ENCODE results near the gene PLCB1. TPM values are rescaled to one million over a fixed set of nuclear protein-coding genes. Genes with fewer than 3 reads are reported as not detected.
"Not testable (repeated sequence)": the region's sequence is repeated elsewhere in the genome, so short reads cannot be mapped to it uniquely, and the experiment has no call there.

PLCB1 gene
- total and polyA plus RNA-seq, 7 experiments from 2014 or later = 0.56 to 17.6 (median 2.3) TPM

- no peaks in the 10 kb centered on the region for H3K4me1 ChIP-seq (ENCODE audit: control insufficient read depth in 2 of 2, insufficient read depth in 2 of 2, low read length in 2 of 2)
- POLR2A ChIA-PET = no interaction called here
- H3K36me3 Mint-ChIP-seq = no peaks in the 10 kb centered on the region
- H3K4me1 Mint-ChIP-seq = peaks cover 0 to 1% (median 0%) of the 10 kb centered on the region in 7 donors
- no peak for ATAC-seq
- peaks cover 0 to 3% (median 0%) of the 10 kb centered on the region in 11 donors for H3K9me3 Mint-ChIP-seq
- DNase-seq = no peak
- no peaks in the 10 kb centered on the region for H3K27me3 Mint-ChIP-seq
- H3K27ac ChIP-seq (ENCODE audit: low read depth, low read length) = no peak overlapping the region
- H3K4me3 ChIP-seq (ENCODE audit: low read length) = no peak overlapping the region
- no peak overlapping the region for H3K4me3 Mint-ChIP-seq
- H3K36me3 ChIP-seq (ENCODE audit: control insufficient read depth in 2 of 3, insufficient read depth in 3 of 3, low read length in 3 of 3) = no peaks in the 10 kb centered on the region
- H3K27ac Mint-ChIP-seq = no peak overlapping the region
- intact Hi-C loops (cut with micrococcal nuclease) = no loop called here
- CTCF ChIA-PET = interaction anchor here (1.2 kb wide), 1 partner anchor 11 kb away, joined by 3 read pairs; no protein-coding TSS in a partner anchor
- H3K27me3 ChIP-seq (ENCODE audit: control insufficient read depth in 2 of 2, insufficient read depth in 2 of 2, low read length in 2 of 2) = no peaks in the 10 kb centered on the region
- no peaks in the 10 kb centered on the region for H3K9me3 ChIP-seq (ENCODE audit: control insufficient read depth in 2 of 3, low read length in 3 of 3)
Observed at GRCh38 chr20:8842525-8842924, 710.5 kb downstream of the PLCB1 start.

- Histone ChIP-seq H3K27ac (ENCODE audit: low read depth, low read length) (no peak overlapping the region), H3K4me1 (ENCODE audit: control insufficient read depth in 2 of 2, insufficient read depth in 2 of 2, low read length in 2 of 2) (no peaks in the 10 kb centered on the region), H3K4me3 (ENCODE audit: low read length) (no peak overlapping the region), H3K36me3 (ENCODE audit: control insufficient read depth in 2 of 3, insufficient read depth in 3 of 3, low read length in 3 of 3) (no peaks in the 10 kb centered on the region), H3K27me3 (ENCODE audit: control insufficient read depth in 2 of 2, insufficient read depth in 2 of 2, low read length in 2 of 2) (no peaks in the 10 kb centered on the region), H3K9me3 (ENCODE audit: control insufficient read depth in 2 of 3, low read length in 3 of 3) (no peaks in the 10 kb centered on the region)
- no peak for DNase-seq
- CTCF ChIA-PET = no interaction called here
- POLR2A ChIA-PET = no interaction called here
- intact Hi-C loops (cut with micrococcal nuclease) = no loop called here
- Mint-ChIP-seq H3K27me3 (no peaks in the 10 kb centered on the region), H3K27ac (no peak overlapping the region), H3K36me3 (no peaks in the 10 kb centered on the region), H3K4me3 (no peak overlapping the region), H3K4me1 (peaks cover 0 to 1% (median 0%) of the 10 kb centered on the region in 7 donors), H3K9me3 (peaks cover 0 to 3% (median 0%) of the 10 kb centered on the region in 11 donors)
- no peak for ATAC-seq
Observed at GRCh38 chr20:8844179-8844578, 712.1 kb downstream of the PLCB1 start.

- H3K36me3 Mint-ChIP-seq = no peaks in the 10 kb centered on the region
- H3K4me3 Mint-ChIP-seq = no peak overlapping the region
- Histone ChIP-seq H3K27ac (ENCODE audit: low read depth, low read length) (no peak overlapping the region), H3K27me3 (ENCODE audit: control insufficient read depth in 2 of 2, insufficient read depth in 2 of 2, low read length in 2 of 2) (no peaks in the 10 kb centered on the region), H3K4me1 (ENCODE audit: control insufficient read depth in 2 of 2, insufficient read depth in 2 of 2, low read length in 2 of 2) (no peaks in the 10 kb centered on the region), H3K9me3 (ENCODE audit: control insufficient read depth in 2 of 3, low read length in 3 of 3) (no peaks in the 10 kb centered on the region), H3K36me3 (ENCODE audit: control insufficient read depth in 2 of 3, insufficient read depth in 3 of 3, low read length in 3 of 3) (no peaks in the 10 kb centered on the region), H3K4me3 (ENCODE audit: low read length) (no peak overlapping the region)
- CTCF ChIA-PET = no interaction called here
- peaks cover 0 to 3% (median 0%) of the 10 kb centered on the region in 11 donors for H3K9me3 Mint-ChIP-seq
- H3K27ac Mint-ChIP-seq = no peak overlapping the region
- intact Hi-C loops (cut with micrococcal nuclease) = no loop called here
- H3K27me3 Mint-ChIP-seq = no peaks in the 10 kb centered on the region
- DNase-seq (no peak), ATAC-seq (no peak)
- POLR2A ChIA-PET = no interaction called here
- no peaks in the 10 kb centered on the region for H3K4me1 Mint-ChIP-seq
Observed at GRCh38 chr20:8849990-8850389, 717.9 kb downstream of the PLCB1 start.

GRCh38 chr20:8851446-8851845, 719.4 kb downstream of the PLCB1 start:
- Histone ChIP-seq H3K27me3 (ENCODE audit: control insufficient read depth in 2 of 2, insufficient read depth in 2 of 2, low read length in 2 of 2) (no peaks in the 10 kb centered on the region), H3K4me1 (ENCODE audit: control insufficient read depth in 2 of 2, insufficient read depth in 2 of 2, low read length in 2 of 2) (no peaks in the 10 kb centered on the region), H3K27ac (ENCODE audit: low read depth, low read length) (no peak overlapping the region), H3K36me3 (ENCODE audit: control insufficient read depth in 2 of 3, insufficient read depth in 3 of 3, low read length in 3 of 3) (no peaks in the 10 kb centered on the region), H3K4me3 (ENCODE audit: low read length) (no peak overlapping the region), H3K9me3 (ENCODE audit: control insufficient read depth in 2 of 3, low read length in 3 of 3) (no peaks in the 10 kb centered on the region)
- H3K27ac Mint-ChIP-seq = no peak overlapping the region
- ChIA-PET CTCF (no interaction called here), POLR2A (no interaction called here)
- no peaks in the 10 kb centered on the region for H3K27me3 Mint-ChIP-seq
- intact Hi-C loops (cut with micrococcal nuclease) = no loop called here
- no peak for ATAC-seq
- no peaks in the 10 kb centered on the region for H3K36me3 Mint-ChIP-seq
- no peak for DNase-seq
- no peaks in the 10 kb centered on the region for H3K4me1 Mint-ChIP-seq
- peaks cover 0 to 2% (median 0%) of the 10 kb centered on the region in 11 donors for H3K9me3 Mint-ChIP-seq
- no peak overlapping the region for H3K4me3 Mint-ChIP-seq

GRCh38 chr20:8851919-8852318, 719.9 kb downstream of the PLCB1 start:
- DNase-seq; H3K4me1 Mint-ChIP-seq; H3K27ac ChIP-seq (ENCODE audit: low read depth, low read length); H3K27ac Mint-ChIP-seq; H3K27me3 Mint-ChIP-seq; CTCF ChIA-PET; POLR2A ChIA-PET; H3K4me3 ChIP-seq (ENCODE audit: low read length); H3K27me3 ChIP-seq (ENCODE audit: control insufficient read depth in 2 of 2, insufficient read depth in 2 of 2, low read length in 2 of 2); ATAC-seq; H3K36me3 Mint-ChIP-seq; H3K9me3 Mint-ChIP-seq; H3K9me3 ChIP-seq (ENCODE audit: control insufficient read depth in 2 of 3, low read length in 3 of 3); H3K4me3 Mint-ChIP-seq; H3K4me1 ChIP-seq (ENCODE audit: control insufficient read depth in 2 of 2, insufficient read depth in 2 of 2, low read length in 2 of 2); intact Hi-C loops (cut with micrococcal nuclease); H3K36me3 ChIP-seq (ENCODE audit: control insufficient read depth in 2 of 3, insufficient read depth in 3 of 3, low read length in 3 of 3): not testable (repeated sequence)

GRCh38 chr20:8853211-8853610, 721.1 kb downstream of the PLCB1 start:
- H3K9me3 Mint-ChIP-seq; DNase-seq; H3K4me3 Mint-ChIP-seq; H3K4me1 Mint-ChIP-seq; intact Hi-C loops (cut with micrococcal nuclease); H3K36me3 Mint-ChIP-seq; H3K4me3 ChIP-seq (ENCODE audit: low read length); H3K4me1 ChIP-seq (ENCODE audit: control insufficient read depth in 2 of 2, insufficient read depth in 2 of 2, low read length in 2 of 2); H3K9me3 ChIP-seq (ENCODE audit: control insufficient read depth in 2 of 3, low read length in 3 of 3); H3K27me3 Mint-ChIP-seq; ATAC-seq; H3K36me3 ChIP-seq (ENCODE audit: control insufficient read depth in 2 of 3, insufficient read depth in 3 of 3, low read length in 3 of 3); H3K27me3 ChIP-seq (ENCODE audit: control insufficient read depth in 2 of 2, insufficient read depth in 2 of 2, low read length in 2 of 2); POLR2A ChIA-PET; H3K27ac ChIP-seq (ENCODE audit: low read depth, low read length); H3K27ac Mint-ChIP-seq: not testable (repeated sequence)
- CTCF ChIA-PET = interaction anchor here (0.7 to 1.2 kb wide), 2 partner anchors 11 to 603 kb away, joined by 3 to 5 read pairs; no protein-coding TSS in a partner anchor

GRCh38 chr20:8853805-8854338, 721.8 kb downstream of the PLCB1 start:
- Histone ChIP-seq H3K27ac (ENCODE audit: low read depth, low read length) (no peak overlapping the region), H3K4me3 (ENCODE audit: low read length) (no peak overlapping the region), H3K9me3 (ENCODE audit: control insufficient read depth in 2 of 3, low read length in 3 of 3) (no peaks in the 10 kb centered on the region), H3K36me3 (ENCODE audit: control insufficient read depth in 2 of 3, insufficient read depth in 3 of 3, low read length in 3 of 3) (no peaks in the 10 kb centered on the region), H3K4me1 (ENCODE audit: control insufficient read depth in 2 of 2, insufficient read depth in 2 of 2, low read length in 2 of 2) (no peaks in the 10 kb centered on the region), H3K27me3 (ENCODE audit: control insufficient read depth in 2 of 2, insufficient read depth in 2 of 2, low read length in 2 of 2) (no peaks in the 10 kb centered on the region)
- intact Hi-C loops (cut with micrococcal nuclease) = no loop called here
- Mint-ChIP-seq H3K27ac (no peak overlapping the region), H3K36me3 (no peaks in the 10 kb centered on the region), H3K4me1 (no peaks in the 10 kb centered on the region), H3K4me3 (no peak overlapping the region), H3K9me3 (peaks cover 0 to 3% (median 0%) of the 10 kb centered on the region in 11 donors), H3K27me3 (no peaks in the 10 kb centered on the region)
- ChIA-PET POLR2A (no interaction called here), CTCF (interaction anchor here (0.7 to 1.2 kb wide), 2 partner anchors 11 to 603 kb away, joined by 3 to 5 read pairs; no protein-coding TSS in a partner anchor)
- peak; percentile 67 for ATAC-seq
- DNase-seq = peak in 5 of 9 donors; percentile 0 to 31 (median 11)
